Stimulated activated CD4-positive, alpha-beta T cell treated with anti-CD3 and anti-CD28 coated beads, Interleukin-2, amount 100 ng/mL, for 4 hours (primary cell): ENCODE data around the gene ASMTL.
"Not testable (repeated sequence)": the region's sequence is repeated elsewhere in the genome, so short reads cannot be mapped to it uniquely, and the experiment has no call there.

Source experiments
- DNase-seq: peaks from one replicate; pipeline ENCODE4 v3.0.0-alpha.2; 2020; ENCODE audit warnings: low read depth

The ASMTL gene

DNA sequence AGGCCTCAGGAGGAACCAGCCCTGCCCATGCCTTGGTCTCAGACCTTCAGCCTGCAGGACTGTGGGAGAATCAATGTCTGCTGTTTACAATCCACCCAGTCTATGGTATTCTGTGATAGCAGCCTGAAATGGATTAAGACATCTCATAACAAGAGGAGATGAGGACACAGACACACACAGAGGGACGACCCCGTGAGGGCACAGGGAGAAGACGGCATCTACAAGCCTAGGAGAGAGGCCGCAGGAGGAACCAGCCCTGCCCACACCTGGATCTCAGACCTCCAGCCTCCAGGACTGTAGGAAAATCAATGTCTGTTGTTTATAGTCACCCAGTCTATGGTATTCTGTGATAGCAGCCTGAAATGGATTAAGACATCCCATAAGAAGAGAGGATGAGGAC is 64.1 kb downstream of the ASMTL start:
- DNase-seq, result no peak

- DNase-seq, result no peak
Measured at GRCh38 chrX:1387141-1387776, 65.5 kb downstream of the ASMTL start.

DNA sequence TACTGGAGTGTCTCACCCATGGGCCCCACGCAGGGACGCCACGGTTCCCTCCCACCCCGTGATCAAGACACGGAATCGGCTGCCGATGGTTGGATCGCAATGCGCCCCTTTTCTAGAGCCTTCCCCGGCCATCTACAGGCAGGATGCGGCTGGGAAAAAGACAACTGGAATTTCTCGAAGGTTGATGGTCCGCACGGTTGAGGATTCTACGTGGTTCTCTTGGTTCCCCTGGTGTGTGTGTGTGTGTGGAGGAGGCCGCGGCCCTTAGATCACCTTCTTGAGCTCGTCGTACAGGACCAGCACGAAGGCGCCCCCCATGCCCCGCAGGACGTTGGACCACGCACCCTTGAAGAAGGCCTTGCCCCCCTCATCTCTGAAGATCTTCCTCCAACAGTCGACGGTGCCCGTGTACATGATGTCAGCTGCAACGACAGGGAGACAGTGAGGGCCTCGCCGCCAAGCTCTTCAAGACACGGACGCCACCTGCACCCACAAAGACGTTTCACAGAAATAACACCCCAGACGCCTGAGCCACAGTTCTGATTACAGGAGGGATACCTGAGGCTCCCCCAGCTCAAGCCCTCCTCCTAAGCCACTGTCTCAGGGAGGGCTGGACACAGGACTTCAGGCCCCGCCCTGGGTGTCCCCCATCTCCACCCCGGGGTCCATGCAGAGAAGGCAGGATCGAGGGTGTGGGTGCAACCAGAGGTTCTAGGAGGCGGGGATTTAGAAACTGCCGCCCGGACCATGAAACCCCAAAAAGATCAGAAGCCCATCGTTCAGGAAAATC is 66.2 kb downstream of the ASMTL start:
- DNase-seq, result no peak

- no peak for DNase-seq
Measured at GRCh38 chrX:1385253-1386223, 67.2 kb downstream of the ASMTL start.

- DNase-seq, result no peak
Measured at GRCh38 chrX:1384658-1385252, 68.0 kb downstream of the ASMTL start.

GRCh38 chrX:1380672-1381233 is 72.0 kb downstream of the ASMTL start:
- DNase-seq, result no peak

- no peak for DNase-seq
Measured at GRCh38 chrX:1378306-1378759, 74.4 kb downstream of the ASMTL start.

GRCh38 chrX:1368385-1368698 is 84.4 kb downstream of the ASMTL start:
- DNase-seq, result no peak

DNA sequence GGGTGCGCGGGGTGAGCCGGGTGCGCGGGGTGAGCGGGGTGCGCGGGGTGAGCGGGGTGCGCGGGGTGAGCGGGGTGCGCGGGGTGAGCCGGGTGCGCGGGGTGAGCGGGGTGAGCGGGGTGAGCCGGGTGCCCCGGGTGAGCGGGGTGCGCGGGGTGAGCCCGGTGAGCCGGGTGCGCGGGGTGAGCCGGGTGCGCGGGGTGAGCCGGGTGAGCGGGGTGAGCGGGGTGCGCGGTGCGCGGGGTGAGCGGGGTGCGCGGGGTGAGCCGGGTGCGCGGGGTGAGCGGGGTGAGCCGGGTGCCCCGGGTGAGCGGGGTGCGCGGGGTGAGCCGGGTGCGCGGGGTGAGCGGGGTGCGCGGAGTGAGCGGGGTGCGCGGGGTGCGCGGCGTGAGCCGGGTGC is 86.3 kb downstream of the ASMTL start:
- not testable (repeated sequence) for DNase-seq

DNA sequence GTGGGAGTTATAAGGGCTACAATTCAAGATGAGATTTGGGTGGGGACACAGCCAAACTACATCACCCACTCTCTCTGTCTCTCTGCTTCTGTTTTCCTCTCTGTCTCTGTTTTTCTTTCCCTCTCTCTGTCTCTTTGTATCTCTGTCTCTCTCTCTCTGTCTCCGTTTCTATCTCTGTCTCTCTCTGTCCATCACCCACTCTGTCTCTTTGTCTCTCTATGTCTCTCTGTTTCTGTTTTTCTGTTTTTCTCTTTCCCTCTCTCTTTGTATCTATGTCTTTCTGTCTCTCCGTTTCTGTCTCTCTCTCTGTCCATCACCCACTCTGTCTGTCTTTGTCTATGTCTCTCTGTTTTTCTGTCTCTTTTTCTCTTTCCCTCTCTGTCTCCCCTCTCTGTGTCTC is 90.8 kb downstream of the ASMTL start:
- no peak for DNase-seq

GRCh38 chrX:1361275-1361674 is 91.4 kb downstream of the ASMTL start:
- no peak for DNase-seq

DNA sequence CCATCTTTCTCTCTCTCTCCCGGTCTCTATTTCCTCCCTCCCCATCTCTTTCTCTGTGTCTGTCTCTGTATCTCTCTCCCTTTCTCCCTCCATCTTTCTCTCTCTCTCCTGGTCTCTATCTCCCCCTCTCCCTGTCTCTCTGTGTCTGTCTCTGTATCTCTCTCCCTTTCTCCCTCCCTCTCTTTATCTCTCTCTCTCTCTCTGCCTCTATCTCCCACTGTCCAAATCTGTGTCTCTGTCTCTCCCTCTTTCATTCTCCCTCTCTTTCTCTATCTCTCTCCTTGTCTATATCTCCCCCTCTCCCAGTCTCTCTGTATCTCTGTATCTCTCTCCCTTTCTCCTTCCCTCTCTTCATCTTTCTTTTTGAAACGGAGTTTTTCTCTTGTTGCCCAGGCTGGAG is 92.5 kb downstream of the ASMTL start:
- DNase-seq, result no peak

- no peak for DNase-seq
Measured at GRCh38 chrX:1359477-1359873, 93.2 kb downstream of the ASMTL start.

DNA sequence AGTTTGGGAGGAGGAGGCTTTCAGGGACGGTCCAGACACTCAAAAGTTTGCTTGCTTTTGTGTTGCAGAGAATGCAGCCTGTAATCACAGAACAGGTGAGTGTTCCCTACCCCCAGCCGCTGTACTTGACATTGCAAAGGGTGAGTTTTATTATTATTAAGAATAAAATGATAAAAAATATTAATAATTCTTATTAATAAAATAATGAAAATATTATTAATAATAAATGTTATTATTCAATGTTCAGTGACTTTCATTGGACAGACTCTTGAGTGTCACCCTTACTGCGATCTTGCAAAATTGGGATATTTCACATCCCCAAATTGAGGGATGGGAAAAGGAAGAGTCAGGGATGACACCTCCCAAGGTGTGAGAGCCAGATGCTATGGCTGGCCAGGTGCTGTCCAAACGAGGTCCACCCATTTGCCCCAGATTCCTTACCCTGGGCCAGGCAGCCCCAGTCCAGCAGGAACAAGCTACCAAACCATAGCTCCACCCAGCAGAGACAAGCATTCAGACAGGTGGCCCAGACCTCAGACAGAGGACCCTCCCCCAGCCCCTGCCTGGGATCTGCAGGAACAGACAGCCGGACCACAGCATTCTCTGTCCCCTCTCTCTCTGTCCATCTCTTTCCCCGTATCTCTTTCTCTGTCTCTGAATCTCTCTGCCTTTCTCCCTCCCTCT is 93.8 kb downstream of the ASMTL start:
- DNase-seq, result no peak

DNA sequence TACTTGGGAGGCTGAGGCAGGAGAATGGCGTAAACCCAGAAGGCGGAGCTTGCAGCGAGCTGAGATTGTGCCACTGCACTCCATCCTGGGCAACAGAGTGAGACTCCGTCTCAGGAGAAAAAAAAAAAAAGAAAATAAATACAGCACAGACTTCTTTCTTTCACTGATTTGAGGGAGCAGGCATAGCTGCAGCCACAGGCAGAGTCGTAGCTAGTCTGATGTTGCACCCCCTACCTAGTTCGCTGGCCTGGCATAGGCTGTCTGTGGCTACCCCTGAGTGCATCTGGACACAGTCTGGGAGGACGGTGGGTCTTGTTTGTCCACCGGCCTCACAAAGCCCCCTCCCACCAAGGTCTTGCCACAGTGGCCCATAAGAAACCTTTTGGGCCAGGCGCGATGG is 94.7 kb downstream of the ASMTL start:
- no peak for DNase-seq

- no peak for DNase-seq
Measured at GRCh38 chrX:1355131-1356046, 97.3 kb downstream of the ASMTL start.

DNA sequence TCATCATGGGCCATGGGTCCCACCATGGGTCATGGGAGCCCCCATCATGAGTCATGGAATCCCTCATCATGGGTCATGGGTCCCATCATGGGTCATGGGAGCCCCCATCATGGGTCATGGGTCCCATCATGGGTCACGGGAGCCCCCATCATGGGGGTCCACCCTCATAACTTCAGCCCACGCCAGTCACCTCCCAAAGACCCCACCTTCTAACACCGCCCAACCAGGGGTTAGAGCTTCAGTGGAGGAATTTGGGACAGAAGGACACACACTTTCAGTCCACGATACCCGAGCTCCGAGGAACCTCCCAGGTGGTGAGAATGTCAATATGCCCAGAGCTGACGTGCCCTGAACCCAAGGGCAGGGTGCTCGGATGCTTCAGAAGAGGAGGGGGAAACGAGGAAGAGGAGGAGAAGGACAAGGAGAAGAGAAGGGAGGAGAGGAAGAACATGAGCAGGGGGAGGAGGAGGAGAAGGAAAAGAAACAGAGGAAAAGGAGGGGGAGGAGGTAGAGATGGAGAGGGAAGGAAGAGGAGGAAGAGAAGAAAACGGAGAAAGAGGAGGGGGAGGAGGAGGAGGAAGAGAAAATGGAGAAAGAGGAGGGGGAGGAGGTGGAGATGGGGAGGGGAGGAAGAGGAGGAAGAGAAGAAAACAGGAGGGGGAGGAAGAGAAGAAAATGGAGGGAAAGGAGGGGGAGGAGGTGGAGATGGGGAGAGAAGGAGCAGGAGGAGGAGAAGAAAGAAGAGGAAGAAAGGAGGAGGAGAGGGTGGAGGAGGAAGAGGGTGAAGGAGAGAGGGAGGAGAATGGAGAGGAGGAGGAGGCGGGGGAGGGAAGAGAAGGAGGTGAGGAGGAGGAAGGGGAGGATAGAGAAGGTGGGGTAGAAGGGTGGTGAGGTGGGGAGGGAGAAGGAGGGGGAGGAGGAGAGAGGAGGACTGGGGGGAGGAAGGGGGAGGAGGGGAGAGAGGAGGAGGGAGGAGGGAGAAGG is 98.4 kb downstream of the ASMTL start:
- no peak for DNase-seq
